Stimulated activated CD4-positive, alpha-beta T cell treated with anti-CD3 and anti-CD28 coated beads, Interleukin-4, amount 100 ng/mL, for 24 hours (primary cell): ENCODE measurements around the gene HNRNPH3.
"Not testable (repeated sequence)": the region's sequence is repeated elsewhere in the genome, so short reads cannot be mapped to it uniquely, and the experiment has no call there.

Source experiments
- DNase-seq: peaks from one replicate; pipeline ENCODE4 v3.0.0-alpha.2; 2020

The HNRNPH3 gene, protein sequence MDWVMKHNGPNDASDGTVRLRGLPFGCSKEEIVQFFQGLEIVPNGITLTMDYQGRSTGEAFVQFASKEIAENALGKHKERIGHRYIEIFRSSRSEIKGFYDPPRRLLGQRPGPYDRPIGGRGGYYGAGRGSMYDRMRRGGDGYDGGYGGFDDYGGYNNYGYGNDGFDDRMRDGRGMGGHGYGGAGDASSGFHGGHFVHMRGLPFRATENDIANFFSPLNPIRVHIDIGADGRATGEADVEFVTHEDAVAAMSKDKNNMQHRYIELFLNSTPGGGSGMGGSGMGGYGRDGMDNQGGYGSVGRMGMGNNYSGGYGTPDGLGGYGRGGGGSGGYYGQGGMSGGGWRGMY

DNA sequence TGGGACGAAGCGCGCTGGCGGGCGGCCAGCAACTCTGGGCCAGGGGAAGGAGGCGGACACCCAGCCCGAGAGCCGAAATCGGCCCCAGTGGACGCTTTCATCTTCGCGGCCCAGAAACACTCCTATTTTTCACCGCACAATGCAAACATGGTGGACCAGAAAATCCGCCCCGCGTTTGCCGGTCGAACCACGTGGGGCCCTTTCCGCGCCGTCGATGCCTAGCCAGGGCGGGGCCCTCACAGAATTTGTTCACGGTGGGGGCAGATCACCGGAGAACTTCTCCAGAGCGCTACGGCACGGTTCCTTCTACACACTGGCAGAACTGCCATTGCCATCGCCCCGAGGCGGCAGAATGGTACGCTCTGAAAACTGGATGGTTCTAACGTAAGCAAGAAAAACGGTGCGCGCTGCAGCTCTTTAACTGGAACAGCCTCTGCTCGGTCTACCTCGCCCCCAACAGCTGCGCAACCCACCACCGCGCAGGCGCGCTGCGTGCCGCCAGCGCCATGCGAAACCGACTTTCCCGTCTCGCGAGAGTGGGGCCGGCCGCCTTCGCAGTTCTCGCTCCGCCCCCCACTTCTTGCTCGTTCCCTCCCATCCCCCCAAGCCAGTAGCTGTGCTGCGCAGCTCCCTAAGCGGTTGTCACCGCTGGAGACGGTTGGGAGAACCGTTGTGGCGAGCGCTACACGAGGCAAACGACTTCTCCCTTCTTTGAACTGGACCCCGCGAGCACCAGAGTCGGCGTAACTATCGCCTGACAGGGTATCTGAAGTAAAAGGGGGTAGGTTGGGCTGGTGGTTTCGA, at the start of gene HNRNPH3:
HNRNPH3 (plus strand) TSS at position 610 of the 804 bp plus-strand sequence. CDS start 5,158 bp downstream, outside the sequence.
- peak; percentile 99 for DNase-seq

DNA sequence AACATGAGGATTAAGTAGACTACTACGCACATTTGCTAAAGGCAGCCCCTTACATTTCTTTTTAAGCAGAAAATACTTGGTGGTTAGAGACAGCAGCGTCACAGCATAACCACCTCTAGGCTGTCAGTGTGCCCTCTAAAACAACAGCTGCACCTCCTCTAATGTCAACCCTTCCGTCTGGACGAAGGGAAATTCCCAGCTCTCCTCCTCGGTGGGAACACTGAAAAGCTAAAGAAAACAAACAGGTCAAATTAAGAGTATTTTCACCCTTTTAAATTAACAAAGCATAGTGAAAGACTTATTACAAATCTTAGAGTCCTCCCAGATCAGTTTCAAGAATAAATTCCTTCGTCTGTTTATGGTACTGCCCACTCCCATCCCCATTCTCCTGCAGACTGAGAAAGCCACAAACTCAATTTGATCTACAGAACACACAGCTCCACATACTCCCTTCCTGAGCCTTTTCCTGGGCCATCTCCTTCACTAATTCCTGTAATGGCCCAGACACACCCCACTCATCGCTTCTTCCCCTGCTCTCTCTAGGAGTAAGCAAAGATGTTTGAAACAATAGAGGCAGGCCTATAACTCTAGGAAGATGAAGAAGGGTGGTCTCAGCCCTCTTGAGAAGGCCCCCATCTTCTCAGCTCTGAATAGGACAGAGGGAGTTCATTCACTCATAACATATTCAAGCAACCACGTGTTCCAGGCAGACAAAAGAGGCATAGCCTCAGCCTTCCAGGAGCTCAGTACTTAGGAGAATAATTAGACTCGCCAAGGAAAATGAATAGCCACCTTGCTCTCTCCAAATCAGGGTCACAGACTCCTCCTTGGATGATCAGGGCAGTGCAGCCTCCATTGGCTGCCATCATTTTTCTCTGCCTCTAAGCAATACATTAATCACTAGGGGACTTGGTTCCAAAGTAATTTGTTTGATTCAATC, 47.5 kb upstream of the HNRNPH3 start:
- DNase-seq, result no peak

DNA sequence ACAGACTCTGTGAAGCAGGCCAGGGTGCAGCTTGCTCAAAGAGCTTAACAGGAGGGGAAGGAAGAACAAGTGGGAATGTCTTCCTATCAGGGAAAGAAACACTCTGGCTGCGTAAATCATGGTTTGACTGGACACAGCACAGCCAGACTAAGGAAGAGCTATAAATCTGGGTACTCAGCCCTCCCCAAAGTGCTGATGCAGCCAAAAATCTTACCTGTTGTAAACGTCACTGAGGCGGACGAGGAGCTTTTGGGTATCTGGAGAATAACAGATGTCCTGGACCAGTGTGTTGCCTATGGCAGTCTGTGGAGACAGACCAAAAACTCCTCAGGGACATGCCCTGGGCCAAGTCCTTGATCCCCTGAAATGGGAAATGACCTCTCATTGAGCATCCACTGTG, 43.1 kb upstream of the HNRNPH3 start:
- no peak for DNase-seq

DNA sequence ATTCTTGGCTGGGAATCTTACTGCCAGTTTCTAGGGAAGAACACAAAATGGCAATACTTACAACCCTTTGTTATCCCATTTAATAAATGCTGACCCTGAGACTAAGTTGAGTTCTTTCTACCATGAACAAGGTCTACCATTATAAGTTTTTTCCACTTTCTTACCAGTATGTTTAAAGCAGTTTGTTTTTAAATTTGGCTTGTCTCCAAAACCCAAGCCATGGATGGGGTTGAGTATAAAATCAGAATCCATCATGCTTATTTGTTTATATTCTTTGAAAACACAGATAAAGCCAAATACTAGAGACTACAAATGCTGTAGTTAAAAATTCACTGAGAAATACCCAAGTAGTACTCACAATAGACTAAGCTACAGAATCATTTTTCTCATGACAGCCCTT, 41.1 kb upstream of the HNRNPH3 start:
- no peak for DNase-seq

DNA sequence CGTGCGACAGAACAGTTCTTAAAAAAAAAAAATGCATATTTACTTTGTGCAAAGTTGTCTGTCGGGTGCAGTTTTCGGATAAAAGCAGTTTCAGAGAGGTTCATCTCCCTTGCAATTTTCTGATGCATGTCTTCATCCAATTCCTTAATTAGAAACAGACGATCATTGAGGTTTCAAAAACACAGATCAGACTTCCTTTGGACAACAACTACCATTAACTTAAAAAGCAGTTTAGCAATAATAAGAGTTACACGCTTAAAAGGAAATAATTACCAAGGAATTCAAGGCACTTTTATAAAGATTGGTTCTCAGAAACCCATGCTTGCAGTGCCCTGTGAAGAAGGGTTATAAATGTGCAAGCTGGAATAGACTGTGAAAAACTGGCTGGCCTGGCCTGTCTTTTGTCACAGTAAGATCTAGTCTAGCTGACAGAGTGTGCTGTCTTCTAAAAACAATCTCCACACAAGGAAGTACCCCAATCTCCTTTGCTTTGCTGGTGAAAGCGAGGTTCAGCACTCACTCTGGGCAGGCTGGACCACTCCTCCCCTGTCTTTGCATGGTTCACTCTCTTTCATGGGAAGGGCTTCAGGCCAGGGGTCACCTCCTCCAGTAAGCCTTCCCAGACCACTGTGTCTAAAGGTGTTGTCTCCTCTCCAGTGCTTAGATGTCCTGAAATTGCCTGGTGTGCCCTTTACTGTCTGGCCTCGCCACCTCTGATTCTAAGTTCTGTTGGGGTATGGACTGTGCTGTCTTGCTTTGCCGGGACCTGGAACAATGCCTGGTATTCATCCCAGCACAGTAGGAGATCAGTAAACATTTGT, 34.8 kb upstream of the HNRNPH3 start:
- DNase-seq, result no peak

DNA sequence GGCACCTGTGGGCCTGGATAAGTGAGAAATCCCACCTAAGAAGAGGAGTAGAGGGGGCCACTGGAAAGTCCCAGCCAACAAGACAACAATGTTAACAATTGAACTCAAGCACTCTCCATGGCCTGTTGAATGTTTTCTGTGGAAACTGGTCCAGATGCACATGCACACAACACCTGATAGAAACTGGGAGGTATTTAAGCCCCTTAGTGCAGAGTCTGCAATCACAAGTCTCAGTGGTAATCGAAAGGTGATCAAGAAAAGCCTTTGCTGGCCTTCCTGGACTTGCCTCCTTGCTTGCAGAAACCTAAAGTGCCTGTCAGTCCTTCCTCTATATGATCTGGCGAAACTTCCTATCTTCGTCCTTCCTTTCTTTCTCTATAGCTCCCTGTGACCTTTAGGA, 30.6 kb upstream of the HNRNPH3 start:
- no peak for DNase-seq

DNA sequence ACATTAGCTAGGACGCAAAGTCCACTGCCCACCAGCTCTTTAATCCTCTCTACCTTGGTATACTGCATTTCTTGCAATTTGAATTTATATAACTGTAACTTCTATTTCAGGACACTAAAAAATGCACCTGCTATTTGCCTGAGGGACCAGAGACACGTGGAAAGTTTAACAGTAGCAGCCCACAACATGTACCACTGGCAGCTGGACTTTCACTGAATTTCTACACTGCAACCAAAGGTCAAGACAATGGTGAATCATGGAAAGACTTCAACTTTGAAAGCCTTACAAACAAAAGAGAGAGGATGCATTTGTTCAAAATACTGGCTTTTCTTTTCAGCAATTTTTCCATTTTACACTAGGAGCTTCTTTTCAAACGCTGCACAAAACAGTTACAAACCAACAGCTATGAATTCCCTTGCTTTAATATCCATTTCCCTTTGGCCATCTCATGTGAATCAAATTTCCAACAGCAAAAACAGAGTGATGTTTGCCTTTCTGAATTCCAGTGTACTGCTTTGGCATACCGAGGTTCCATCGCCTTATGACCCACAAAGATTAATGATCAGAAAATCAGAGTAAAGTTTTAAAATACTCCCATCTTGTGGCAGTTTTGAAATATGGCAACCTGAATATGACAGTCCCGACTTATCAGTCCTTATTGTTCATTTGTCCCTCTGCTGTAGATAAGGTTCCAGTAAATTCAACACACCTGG, 29.9 kb upstream of the HNRNPH3 start:
- no peak for DNase-seq

DNA sequence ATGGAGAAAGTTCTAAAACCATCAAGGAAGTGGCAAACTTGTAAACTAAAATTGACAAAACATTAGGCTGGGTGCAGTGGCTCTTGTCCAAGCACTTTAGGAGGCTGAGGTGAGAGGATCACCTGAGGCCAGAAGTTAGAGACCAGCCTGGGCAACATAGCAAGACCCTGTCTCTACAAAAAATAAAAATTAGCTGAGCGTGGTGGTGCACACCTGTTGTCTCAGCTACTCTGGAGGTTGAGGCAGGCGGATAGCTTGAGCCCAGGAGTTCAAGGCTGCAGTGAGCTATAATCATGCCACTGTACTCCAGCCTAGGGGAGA, 29.4 kb upstream of the HNRNPH3 start:
- no peak for DNase-seq

DNA sequence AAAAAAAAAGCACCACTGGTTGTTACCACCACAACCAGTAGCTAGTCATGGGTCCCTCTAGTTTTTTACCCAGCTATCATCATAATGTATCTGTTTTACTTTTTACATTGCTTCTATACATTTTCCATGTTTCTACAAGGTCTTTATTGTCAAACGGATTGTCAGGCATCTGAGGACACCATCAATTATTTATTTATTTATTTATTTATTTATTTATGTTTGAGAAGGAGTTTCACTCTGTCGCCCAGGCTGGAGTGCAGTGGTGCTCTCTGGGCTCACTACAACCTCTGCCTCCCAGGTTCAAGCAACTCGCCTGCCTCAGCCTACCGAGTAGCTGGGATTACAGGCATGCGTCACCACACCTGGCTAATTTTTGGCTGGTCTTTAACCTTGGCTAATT, 29.0 kb upstream of the HNRNPH3 start:
- DNase-seq, result no peak

DNA sequence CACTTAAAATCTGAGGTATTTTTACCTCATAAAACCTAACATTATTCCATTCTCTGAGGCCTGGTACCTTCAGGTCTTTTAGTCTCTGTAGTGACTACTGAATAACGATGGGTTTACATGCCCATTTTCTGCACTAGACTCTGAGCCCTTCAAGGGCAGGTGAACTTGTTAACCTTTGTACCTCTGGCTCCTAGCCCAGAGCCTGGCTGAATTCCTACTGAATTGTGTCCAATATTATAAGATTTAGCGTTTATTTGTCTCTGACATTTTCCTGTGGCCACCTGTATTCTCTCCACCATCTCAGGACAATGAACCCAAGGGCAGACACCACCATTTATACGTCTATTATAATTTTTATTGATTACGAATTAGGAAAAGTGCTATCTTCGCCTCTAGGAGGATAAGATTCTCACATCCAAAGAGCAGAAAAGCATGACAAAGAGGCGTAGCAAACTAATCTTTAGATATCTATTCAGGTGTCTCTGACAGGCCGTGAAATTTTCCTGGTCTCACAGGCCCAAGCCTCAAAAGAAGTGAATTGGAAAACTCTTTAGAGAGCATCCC, 27.9 kb upstream of the HNRNPH3 start:
- no peak for DNase-seq

DNA sequence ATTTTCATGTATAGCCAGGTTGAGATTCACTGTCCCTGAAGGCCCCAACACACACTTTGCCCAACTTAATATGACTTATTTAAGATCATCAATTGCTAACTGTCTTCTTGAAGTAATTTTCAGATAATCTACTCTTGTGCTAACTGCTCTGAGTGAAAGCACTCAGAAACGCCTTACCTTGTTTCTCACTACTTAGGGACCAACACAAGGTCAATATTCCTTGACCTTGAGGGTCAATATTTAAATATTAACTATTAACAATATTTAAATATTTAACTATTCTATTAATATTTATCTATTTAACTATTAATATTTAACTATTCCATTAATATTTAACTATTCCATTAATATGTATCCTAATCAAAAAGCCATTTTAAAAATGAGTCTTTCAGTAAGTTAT, 26.0 kb upstream of the HNRNPH3 start:
- DNase-seq, result no peak

DNA sequence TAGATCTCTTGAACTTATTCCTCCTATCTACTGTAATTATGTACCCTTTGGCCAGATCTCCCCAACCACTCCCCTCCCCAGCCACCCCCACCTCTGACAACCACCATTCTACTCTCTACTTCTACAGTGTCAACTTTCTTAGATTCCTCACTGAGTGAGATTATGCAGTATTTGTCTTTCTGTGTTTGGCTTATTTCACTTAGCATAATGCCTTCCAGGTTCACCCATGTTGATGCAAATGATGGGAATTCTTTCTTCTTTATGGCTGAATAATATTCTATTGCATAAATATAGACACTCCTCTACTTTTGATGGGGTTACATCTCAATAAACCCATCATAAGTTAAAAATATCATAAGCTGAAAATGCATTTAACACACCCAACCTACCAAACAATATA, 21.3 kb upstream of the HNRNPH3 start:
- no peak for DNase-seq

DNA sequence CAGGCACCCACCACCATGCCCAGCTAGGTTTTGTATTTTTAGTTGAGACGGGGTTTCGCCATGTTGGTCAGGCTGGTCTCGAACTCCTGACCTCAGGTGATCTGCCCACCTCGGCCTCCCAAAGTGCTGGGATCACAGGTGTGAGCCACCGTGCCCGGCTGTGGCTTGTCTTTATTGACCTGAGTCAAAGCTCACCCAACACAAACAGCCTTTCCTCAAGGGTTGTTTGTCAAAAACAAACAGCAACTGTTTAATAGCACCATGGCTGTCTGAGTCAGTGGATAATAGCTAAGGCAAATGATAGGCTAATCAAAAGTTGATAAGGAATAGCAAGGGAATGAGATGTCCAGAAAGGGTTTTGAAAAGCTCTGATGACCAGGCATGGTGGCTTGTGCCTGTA, 16.9 kb upstream of the HNRNPH3 start:
- not testable (repeated sequence) for DNase-seq

DNA sequence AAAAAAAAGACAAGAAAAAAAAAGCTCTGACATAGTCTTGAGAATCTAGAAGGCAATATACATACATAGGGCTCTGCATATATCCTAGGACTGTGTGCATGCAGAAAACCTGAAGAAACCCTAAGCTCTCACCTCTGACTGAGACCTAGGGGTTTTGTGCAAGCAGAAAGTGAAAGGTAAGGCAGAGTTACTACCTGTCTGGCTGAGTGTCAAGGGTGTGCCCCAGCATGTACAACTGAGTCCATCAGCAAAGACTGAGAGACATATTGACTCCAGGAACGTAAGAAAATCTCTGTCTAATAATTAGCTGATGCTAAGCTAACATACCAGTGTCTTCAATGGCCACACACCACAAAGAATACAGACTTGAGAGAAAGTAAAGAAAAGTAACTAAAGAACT, 16.3 kb upstream of the HNRNPH3 start:
- DNase-seq, result no peak

DNA sequence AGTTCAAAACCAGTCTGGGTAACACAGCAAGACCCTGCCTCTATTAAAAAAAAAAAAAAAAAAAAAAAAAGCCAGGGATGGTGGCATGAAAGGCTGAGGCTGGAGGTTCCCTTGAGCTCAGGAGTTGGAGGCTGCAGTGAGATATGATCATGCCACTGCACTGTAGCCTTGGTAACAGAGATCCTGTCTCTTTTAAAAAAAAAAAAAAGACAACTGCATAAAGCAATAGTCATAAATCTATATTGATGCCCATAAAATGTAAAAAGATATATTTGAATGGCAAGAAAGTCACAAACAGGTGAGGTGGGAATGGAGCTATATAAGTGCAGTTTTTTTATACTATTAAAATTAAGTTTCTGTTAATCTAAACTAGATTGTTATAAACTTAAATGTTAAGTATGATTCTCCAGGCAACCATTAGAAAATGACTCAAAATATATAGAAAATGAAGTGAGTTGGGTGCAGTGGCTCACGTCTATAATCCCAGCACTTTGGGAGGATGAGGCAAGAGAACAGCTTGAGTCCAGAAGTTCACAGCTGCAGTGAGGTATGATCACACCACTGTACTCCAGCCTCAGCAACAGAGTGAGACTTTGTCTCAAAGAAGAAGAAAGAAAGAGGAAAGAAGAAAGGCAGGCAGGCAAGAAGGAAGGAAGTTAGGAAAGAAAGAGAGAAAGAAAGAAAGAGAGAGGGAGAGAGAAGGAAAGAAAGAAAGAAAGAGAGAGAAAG, 13.4 kb upstream of the HNRNPH3 start:
- no peak for DNase-seq

DNA sequence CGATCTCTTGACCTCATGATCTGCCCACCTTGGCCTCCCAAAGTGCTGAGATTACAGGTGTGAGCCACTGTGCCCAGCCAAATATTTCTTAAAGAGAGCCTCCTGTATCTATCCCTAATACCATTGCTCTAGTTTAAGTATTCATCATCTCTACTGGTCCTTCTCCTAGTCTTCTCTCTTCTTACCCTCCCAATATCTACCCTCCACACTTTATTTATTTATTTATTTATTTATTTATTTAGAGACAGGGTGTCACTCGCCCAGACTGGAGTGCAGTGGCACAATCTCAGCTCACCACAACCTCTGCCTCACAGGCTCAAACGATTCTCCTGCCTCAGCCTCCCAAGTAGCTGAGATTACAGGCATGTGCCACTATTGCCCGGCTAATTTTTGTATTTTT, 7.5 kb upstream of the HNRNPH3 start:
- DNase-seq, result not testable (repeated sequence)

DNA sequence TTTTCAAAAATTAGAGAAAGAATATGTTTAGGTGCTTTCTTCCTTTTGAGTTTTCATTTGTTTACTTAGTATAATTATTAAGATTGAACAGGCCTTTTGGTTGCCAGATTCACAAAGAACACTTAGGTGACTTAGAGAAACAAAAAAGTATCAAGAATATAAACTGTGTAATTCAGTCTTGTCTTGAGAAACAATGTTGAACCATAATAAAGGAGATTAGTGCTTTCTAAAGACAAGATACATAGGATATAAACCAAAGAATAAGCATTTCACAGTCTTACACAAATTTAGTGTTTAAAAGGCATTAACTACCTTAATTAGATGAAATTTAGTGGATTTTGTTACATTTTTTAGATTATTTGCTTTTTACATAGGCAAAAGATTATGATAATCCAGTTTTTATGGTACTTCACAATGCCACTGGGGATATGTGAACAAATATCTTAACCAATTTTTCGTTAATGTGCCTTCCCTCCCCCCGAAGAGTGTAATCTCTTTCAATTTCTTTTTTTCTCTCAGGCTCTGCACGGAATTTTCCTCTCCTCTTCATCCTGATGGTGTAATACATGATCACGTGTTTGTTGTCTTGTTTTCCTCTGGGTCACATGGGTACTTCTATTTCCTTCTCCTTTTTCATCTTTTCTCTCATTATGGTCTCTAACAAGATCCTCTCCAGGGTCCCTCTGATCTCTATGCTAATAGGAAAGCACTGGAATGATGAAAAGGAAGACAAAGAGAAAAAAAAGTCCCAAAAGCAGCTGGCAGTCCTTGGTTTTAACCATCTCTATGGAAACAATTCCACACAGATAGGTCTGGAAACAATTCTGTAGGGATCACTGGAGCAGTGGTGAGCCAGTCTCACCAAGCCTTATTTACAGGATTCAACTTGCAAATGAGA, 3.7 kb upstream of the HNRNPH3 start:
- DNase-seq, result no peak

DNA sequence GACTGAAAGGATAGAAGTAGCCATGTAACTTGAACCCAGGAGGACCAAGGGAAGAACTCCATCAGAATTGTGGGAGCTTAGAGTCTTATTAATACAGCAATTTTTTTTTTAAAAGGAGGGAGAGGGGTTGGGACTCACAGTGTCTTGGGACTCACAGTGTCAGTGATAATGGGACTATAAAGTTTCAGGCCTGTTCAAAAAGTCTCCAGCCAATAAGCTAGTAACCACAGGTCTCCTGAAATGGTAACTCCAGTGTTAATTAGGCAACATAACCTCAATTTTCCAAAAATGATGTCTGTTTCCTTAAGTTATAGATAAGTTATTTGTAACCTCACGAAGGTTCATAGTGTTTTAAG, 2.4 kb upstream of the HNRNPH3 start:
- no peak for DNase-seq

DNA sequence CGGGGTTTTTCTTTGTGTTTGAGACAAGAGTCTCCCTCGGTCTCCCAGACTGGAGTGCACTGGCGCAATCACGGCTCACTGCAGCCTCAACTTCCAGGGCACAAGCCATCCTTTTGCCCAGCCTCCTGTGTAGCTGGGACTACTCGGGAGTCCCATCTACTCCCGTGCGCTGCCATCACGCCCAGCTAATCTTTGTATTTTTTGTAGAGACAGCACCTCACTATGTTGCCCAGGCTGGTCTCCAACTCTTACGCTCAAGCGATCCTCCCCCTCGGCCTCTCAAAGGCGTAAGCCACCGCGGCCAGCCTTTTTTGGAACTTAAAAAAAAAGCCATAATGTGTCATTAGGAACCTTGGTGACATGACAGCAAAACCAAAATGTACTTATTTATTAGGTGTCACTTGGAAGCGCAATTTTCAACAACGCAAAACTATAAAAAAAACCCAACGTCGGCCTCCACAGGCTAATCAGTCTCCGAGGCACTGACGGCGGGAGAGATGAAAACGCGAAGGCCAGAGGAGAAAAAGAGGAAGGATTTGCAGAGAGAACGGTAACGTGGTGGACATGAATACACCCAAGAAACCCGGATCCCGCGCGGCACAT, 911 bp upstream of the HNRNPH3 start:
- DNase-seq, result peak; percentile 13
